ENCODE results near the gene ZNF436.
"Not testable (repeated sequence)": the region's sequence is repeated elsewhere in the genome, so short reads cannot be mapped to it uniquely, and the experiment has no call there.

ZNF436 gene

GRCh38 chr1:23392125-23392855 lies 22.7 kb upstream of the ZNF436 start:
- no peak for DNase-seq (ENCODE audit: low read depth)

GRCh38 chr1:23389837-23390321 lies 20.2 kb upstream of the ZNF436 start:
- no peak for DNase-seq (ENCODE audit: low read depth)

- DNase-seq (ENCODE audit: low read depth): no peak
Measured at GRCh38 chr1:23387494-23387893, 17.9 kb upstream of the ZNF436 start.

GRCh38 chr1:23385119-23385621 lies 15.5 kb upstream of the ZNF436 start:
- peak; percentile 75 for DNase-seq (ENCODE audit: low read depth)

- DNase-seq (ENCODE audit: low read depth): peak; percentile 97
Measured at GRCh38 chr1:23384312-23385058, 14.8 kb upstream of the ZNF436 start.

- no peak for DNase-seq (ENCODE audit: low read depth)
Measured at GRCh38 chr1:23383577-23384311, 14.1 kb upstream of the ZNF436 start.

GRCh38 chr1:23381233-23381885 lies 11.7 kb upstream of the ZNF436 start:
- no peak for DNase-seq (ENCODE audit: low read depth)

- no peak for DNase-seq (ENCODE audit: low read depth)
Measured at GRCh38 chr1:23380719-23381118, 11.1 kb upstream of the ZNF436 start.

- not testable (repeated sequence) for DNase-seq (ENCODE audit: low read depth)
Measured at GRCh38 chr1:23380236-23380635, 10.6 kb upstream of the ZNF436 start.

- DNase-seq (ENCODE audit: low read depth): peak; percentile 88
Measured at GRCh38 chr1:23376890-23377811, 7.5 kb upstream of the ZNF436 start.

GRCh38 chr1:23374079-23374735 lies 4.6 kb upstream of the ZNF436 start:
- DNase-seq (ENCODE audit: low read depth): not testable (repeated sequence)

- DNase-seq (ENCODE audit: low read depth): no peak
Measured at GRCh38 chr1:23371987-23372880, 2.6 kb upstream of the ZNF436 start.

- DNase-seq (ENCODE audit: low read depth): no peak
Measured at GRCh38 chr1:23370709-23371584, 1.3 kb upstream of the ZNF436 start.

GRCh38 chr1:23370330-23370708 lies 683 bp upstream of the ZNF436 start:
- DNase-seq (ENCODE audit: low read depth): no peak

- DNase-seq (ENCODE audit: low read depth): peak; percentile 87
Measured at GRCh38 chr1:23368562-23369334, 888 bp downstream of the ZNF436 start.

GRCh38 chr1:23367791-23368561 lies 1.7 kb downstream of the ZNF436 start:
- peak; percentile 98 for DNase-seq (ENCODE audit: low read depth)

- no peak for DNase-seq (ENCODE audit: low read depth)
Measured at GRCh38 chr1:23367451-23367790, 2.2 kb downstream of the ZNF436 start.
